Measurements from ENCODE around the gene TP53I11.

TP53I11 gene

DNA sequence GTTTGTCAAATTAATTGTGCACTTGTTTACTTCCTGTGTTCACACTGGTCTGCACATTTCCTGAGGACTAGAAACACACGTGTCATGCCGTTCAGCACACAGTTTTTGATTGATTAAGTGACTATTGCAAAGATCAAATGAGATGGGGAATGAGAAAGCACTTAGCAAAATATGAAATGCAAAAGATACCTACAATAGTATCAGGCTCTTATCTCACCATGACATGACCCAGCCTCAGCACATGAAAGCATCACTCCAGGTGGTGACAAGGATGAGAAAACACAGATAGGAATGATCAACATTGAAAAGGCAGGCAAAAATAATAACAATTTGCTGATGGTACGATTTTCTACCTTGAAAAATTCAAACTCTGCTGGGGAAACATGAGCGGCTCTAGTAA lies 42.1 kb upstream of the TP53I11 start:
- TF ChIP-seq, protein P1, sequence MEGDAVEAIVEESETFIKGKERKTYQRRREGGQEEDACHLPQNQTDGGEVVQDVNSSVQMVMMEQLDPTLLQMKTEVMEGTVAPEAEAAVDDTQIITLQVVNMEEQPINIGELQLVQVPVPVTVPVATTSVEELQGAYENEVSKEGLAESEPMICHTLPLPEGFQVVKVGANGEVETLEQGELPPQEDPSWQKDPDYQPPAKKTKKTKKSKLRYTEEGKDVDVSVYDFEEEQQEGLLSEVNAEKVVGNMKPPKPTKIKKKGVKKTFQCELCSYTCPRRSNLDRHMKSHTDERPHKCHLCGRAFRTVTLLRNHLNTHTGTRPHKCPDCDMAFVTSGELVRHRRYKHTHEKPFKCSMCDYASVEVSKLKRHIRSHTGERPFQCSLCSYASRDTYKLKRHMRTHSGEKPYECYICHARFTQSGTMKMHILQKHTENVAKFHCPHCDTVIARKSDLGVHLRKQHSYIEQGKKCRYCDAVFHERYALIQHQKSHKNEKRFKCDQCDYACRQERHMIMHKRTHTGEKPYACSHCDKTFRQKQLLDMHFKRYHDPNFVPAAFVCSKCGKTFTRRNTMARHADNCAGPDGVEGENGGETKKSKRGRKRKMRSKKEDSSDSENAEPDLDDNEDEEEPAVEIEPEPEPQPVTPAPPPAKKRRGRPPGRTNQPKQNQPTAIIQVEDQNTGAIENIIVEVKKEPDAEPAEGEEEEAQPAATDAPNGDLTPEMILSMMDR (IDR thresholded peaks at IDR 0.05; ENCODE audit: insufficient read depth, low read depth, low read length, missing control alignments), result no peak
- no peak for DNase-seq (ENCODE audit: low read depth)
- H3K4me3 ChIP-seq (ENCODE audit: low read length), result no peak overlapping the region

DNA sequence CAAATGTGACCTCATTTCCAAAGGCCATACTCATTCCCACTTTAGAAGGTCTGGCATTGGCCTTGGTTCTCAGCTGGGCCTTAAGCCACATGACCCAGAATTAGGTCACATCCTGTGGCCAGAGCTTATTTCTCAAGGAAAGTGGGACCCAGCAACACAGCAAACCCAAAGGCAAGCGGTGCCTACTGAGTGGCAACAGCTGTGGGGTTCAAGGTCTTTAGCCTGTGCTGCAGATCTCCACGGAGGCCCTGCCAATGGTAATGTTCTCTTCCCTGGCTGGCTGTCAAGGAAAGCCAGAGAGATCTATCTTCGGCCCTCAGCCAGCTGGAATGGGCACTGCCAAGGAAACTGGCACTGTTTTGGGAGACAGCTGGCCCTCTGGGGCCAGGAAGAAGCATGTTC lies 41.5 kb upstream of the TP53I11 start:
- no peak overlapping the region for H3K4me3 ChIP-seq (ENCODE audit: low read length)
- TF ChIP-seq, protein P1 (IDR thresholded peaks at IDR 0.05; ENCODE audit: insufficient read depth, low read depth, low read length, missing control alignments), result no peak
- DNase-seq (ENCODE audit: low read depth), result no peak

DNA sequence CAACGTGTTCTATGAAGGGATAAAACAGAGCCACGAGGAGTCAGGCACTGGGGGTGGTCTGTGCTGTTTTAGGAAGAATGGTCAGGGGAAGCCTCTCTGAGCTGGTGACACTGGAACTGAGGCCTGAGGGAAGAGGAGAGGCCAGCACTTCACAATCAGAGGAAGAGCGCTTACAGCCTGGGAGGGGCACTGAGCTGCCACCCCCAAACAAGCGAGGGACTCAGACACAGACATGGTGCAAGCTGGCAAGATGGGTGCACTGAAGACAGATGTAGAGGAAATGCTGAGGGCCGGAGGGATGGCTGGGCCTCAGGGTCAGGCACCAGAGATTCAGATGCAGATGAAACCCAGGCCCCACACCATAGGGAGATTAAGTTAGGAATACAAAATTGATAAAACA lies 40.0 kb upstream of the TP53I11 start:
- H3K4me3 ChIP-seq (ENCODE audit: low read length), result no peak overlapping the region
- TF ChIP-seq, protein P1 (IDR thresholded peaks at IDR 0.05; ENCODE audit: insufficient read depth, low read depth, low read length, missing control alignments), result no peak
- DNase-seq (ENCODE audit: low read depth), result no peak

DNA sequence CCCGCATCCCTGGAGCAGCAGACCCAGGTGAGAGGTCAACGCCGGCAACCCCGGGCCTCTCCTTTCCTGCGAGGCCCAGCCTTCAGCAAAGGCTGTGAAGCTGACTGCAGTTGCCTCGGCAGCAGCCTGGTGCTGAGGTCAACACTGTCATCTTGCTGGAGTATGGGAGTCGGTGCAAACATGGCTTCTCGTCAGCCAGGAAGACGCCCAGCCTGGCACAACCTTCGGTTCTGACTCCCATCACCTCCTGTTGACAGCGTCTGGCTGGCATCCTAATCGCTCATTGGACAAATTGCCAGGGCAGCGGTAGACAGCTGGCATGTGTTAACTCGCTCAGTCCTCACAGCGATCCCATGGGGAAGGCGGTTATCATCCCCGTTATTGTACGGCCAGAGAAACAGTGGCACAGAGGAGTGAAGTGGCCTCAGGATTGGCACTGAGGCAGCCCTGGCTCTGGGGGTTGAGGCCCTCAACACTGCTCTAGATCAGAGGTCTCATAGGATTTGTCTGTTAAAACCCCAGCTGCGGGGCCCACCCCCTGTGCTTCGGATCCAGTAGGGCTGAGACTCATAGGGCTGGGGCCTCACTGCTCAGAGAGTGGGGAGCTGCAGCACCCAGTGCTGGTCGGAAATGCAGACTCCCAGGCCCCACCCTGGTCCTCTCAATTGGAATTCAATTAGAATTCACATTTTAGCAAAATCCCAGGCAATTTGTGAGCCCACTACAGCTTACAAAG lies 39.3 kb upstream of the TP53I11 start:
- peak; percentile 38 for DNase-seq (ENCODE audit: low read depth)
- TF ChIP-seq, protein P1 (IDR thresholded peaks at IDR 0.05; ENCODE audit: insufficient read depth, low read depth, low read length, missing control alignments), result no peak
- H3K4me3 ChIP-seq (ENCODE audit: low read length), result no peak overlapping the region

DNA sequence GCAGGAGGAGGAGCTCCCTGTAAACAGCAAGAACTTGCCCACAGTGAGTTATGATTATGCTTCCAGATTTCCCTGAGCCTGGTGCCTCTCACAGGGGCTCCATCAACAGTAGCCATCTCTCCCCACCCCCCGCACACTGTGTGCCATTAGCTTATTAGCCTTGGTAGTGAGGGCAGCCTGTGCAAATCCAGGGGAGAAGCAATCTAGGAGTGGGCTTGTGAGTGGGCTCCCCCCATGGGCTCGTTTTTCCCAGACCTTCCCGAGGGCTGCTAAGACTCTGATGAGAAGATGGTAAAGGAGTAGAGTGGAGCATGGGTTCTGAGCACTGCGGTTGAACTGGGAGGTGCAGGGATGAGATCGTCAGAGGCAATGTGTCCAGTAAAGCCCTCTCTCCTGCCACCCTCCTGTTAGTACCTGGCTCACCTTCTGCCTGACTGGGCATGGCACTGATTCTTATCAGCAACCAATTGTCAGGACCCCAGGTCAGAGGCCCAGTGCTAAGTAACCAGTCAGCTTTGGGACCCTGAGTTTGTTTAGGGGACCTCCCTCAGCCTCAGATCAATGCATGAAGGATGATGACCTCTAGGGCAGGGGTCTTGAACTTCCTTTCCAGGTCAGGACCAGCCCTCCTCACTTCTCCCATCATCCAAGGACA lies 38.4 kb upstream of the TP53I11 start:
- TF ChIP-seq, protein P1 (IDR thresholded peaks at IDR 0.05; ENCODE audit: insufficient read depth, low read depth, low read length, missing control alignments), result no peak
- no peak for DNase-seq (ENCODE audit: low read depth)
- no peak overlapping the region for H3K4me3 ChIP-seq (ENCODE audit: low read length)

DNA sequence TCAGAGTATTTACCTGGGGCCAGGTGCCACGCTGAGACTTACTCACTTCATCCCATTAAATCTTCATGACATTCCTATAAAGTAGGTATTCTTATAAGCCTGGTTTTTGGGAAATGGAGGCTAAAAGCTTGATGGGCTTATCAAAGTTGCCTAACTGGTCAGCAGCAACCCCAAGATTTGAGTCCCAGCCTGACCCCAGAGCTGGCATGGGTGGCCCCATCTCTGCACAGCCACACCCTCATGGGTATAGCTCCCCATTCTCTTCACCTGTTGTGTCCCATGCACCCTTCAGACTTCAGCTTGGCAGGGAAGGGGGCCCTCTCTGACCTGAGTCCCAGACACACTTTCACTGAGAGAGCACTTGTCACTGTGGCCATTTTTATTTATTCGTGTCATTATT lies 37.4 kb upstream of the TP53I11 start:
- TF ChIP-seq, protein P1 (IDR thresholded peaks at IDR 0.05; ENCODE audit: insufficient read depth, low read depth, low read length, missing control alignments), result no peak
- DNase-seq (ENCODE audit: low read depth), result no peak
- no peak overlapping the region for H3K4me3 ChIP-seq (ENCODE audit: low read length)
